GM21619 (cell line): ENCODE data around the gene RASSF1.
"Not testable (repeated sequence)": the region's sequence is repeated elsewhere in the genome, so short reads cannot be mapped to it uniquely, and the experiment has no call there.

ENCODE experiments used
- ATAC-seq: cut with Tn5 transposase; IDR thresholded peaks from one replicate; pipeline ENCODE4 v1.9.1; 2021; ENCODE audit not compliant: unreplicated experiment

The RASSF1 gene

DNA sequence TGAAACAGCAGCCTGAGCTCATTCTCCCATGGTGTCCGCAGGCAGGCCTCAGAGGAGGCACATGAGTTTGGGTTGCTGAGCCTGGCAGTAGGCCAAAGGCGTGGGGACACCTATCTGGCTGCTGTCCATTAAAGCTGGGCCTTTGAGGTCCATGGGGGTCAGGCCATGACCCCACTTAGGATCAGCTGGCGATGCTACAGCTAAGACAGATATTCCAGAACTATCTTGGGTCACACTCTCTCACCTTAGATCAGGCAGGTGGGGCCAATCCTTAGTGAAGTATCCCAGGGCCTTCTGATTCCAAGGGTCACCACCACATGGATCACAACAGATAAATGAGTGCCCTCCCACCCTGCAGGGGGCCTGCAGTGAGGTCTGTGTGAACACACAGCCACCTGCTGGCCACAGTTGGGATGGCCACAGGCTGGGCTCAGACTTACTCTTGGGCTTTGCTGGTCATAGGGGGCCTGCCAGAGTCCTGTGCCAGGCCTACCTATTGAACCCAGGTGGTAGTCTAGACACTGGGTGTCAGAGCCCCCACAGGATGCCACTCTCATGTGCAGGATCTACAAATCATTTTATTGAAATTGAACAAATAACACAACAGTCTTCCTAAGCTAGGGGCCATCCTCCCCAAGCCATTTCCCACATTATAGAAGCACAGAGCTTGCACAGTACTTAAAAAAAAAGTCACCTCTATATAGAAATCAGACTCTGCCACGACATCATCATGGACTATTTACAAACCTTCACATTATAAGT is 16.1 kb downstream of the RASSF1 start:
- ATAC-seq, result no peak

DNA sequence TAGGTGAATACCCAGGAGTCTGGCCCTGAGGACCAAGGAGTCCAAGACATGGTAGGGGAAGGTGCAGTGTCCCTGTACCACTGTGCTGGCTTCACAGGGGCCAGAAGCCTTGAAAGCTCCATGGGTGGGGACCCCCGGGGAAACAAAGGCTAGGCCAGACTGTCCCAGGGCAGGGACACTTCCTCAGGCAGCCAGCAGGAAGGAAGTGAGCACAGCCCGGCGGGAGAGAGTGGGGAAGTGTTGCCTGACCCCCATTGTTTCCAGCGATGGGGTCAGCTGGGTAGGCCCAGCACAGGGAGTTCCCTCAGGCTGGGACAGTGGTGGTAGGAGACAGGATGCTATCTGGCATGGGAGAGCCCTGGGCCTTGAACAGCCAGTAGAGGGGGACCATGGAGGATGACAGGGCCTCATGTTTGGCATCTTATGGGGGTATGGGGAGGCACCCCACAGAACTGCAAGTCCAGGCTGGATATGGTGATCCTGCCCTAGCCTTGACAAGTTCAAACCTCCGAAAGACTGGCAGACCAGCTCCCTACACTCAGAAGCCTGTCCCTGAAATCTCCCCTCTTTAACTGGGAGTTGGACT is 16.9 kb downstream of the RASSF1 start:
- ATAC-seq, result no peak

DNA sequence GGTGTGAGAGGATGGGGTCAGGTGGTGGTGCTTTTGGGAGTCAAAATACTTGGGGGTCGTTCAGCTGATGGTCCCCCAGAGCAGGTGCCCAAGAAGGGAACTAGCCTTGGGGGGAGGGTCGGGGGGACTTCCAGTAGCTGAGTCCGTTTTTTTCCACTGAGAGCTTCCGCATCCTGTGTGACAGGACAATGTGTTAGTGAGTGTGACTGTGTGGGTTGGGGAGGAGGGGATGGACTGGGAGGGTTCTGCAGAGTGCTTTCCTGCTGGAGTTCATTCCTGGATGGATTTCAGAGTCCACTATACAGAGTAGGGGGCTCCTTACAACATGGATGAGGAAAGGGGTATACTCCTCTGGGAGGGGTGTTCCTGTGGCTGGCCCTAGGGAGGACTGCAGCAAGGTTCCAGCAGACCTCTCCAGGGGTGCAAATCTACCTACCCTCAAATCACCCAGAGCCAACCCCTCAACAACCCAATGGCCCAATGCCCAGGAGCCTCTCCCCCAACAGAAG is 17.5 kb downstream of the RASSF1 start:
- no peak for ATAC-seq

DNA sequence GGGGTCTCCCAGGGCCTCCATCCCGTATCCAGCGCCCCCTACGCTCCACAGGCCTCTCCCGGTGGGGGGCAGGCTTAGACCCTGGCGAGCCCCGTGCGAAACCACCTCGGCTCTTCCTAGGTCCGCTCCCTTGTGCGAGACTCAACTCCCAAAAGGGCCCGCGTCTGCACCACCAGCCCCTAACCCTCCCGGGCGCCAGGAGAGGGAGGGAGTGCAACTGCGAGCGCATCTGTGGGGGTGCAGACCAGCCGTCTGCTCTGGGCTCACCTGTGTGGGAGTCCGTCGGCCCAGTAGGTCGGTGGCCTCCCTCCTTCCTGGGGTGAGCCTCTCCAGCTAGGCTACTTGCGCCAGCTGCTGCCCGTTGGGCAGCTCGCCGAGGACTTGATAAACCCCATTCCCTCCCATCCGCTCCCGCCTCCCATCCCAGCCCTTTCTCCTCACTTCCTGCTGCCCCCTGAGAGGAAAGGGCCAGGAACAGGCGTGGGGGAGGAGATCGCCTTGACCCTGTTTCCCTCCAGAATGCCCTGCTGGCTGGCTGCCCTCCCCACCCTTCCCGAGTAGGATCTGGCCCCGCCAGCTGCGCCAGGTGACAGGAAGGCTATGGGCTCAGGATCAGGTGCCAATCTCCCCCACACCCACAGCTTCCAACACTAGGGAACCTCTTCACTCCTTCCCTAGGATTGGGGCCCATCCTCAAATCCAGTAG is 18.1 kb downstream of the RASSF1 start, which contains the start of gene HYAL2:
Gene HYAL2, minus strand, starts transcription at position 360 of the 706 bp plus-strand sequence. CDS start 2,256 bp downstream, outside the sequence.
- ATAC-seq, result no peak

DNA sequence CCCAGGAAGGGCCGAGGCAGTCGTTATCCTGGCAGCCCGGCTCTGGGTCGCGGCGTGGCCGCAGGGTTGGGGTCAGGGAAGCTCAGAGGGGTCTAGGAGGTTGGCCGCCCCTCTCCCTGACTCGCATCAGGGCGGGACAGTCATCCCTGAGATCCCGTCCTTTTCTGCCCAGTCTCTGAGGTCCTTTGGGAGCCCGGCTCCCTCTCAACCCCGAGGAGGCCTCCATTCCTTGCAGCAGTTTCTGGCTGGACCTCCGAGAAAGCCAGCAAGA is 18.6 kb downstream of the RASSF1 start:
- no peak for ATAC-seq

DNA sequence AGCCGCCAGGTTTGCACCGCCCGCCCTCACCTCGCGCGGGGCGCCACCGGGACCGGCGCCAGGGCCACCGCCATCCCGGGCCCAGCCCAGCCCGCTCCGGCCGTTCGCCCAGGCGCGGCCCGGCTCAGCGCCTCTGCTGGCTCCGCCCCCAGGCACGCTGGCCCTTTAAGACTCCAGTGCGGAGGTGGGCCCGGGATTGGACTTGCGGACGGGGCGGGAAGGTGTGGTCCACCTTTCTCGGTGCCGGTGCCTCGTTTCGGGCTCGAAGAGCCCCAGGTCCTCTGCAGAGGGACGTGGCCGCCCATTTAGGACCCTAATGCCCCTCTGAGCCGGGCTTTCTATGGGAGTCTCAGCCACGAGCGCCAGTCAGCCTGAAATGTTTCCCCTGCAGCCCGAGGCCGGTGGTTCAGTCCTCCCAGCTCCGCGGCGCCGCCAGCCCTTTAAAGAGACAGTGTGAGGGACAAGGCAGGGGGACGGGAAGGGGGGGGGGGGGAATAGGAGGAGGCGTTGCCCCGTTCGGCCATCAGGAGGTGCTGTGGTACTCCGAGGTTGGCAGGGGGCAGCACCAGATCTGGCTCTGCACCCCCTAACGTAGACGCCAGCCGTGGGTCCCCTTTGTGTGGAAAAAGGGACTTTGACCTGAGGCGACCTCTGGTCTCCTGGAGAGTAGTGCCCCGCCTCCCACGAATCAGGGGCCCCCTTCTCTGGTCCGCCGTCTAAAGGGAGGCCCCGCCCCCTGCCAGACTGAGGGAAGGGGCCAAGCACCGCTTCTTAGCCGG is 19.1 kb downstream of the RASSF1 start:
- ATAC-seq, result peak; percentile 77

DNA sequence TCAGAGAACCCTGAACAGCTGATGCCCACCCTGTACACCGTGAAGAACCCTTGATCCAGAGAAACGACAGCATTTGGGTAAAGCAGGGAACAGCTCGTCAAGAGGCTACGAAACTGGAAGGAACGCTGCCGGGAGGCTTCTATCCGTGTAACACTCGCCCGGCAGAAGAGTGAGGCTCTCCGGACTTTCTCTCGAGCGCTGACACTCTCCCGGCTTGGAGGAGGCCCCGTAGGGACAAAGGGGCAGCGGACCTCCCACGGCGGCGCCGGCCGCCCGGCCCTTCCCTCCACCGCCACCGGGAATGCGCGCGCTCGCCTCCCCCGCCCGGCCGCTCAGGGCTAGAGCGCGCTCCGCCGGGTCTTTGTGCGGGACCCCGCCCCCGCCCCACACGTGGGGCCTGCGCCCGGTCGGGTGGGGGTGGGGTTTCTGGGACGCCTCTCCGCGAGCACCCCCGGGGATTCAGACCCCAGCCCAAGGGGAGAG is 19.7 kb downstream of the RASSF1 start:
- peak; percentile 43 for ATAC-seq

DNA sequence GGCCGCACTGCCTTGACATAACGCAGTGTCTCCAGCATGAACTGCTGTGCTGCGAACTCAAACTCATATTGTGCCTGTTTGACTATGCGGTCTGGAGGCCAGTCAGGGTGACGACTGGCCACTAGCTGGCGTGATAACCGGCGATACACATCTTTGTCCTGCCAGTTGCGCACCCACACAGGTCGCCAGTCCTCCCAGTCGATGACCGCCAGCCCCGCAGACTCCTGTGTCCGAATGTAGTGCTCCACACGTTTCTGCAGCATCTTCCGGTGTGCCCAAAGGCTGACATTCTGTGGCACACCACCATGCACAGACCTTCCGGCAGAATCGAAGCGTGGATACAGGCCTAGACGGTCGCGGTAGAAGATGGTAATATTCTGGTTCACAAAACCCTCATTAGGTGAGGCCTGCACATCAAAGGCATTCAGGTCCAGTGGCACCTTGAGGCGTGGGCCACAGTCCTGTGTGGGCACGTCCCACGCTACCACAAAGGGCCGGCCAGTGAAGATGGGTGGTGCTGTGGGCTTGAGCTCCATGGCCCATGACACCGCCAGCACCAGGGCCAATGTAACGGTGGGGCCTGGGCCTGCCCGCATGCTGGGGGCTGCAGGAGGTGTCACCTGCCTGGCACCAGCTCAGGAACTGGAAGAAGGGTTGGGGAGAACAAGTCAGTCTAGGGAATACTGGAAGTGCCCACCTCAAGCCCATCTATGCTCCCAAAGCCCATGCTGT is 20.6 kb downstream of the RASSF1 start:
- no peak for ATAC-seq

DNA sequence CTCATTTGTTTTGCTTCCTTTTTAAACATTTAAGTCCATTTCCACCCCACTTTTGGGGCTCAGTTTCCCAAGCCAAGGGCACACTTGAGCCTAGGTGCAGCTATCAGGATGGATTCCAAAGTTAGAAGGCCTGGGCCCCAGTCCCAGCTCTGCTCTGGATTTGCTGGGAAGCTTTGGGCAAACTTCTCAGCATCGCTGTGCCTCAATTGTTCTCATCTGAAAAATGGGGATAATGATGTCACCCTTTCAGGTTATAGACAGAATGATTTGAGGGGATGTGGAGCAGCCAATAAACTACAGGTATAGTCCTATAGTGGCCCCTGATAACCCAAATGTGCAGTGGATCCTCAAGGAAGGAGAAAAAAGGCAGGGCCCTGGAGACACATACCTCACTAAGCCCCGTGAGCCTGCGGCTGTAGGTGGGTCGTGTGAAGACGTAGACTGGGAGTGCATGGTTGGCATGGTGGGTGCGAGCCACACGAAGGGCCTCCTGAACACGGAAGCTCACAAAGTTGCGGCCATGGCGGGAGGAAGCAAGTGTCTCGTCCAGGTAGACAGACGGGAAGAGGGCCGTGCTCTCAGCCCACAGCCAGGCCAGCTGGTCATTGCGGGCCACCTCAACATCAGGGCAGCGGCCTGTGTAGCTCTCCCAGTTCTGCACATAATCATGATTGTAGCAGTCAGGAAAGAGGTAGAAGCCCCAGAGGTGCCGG is 21.3 kb downstream of the RASSF1 start:
- no peak for ATAC-seq

DNA sequence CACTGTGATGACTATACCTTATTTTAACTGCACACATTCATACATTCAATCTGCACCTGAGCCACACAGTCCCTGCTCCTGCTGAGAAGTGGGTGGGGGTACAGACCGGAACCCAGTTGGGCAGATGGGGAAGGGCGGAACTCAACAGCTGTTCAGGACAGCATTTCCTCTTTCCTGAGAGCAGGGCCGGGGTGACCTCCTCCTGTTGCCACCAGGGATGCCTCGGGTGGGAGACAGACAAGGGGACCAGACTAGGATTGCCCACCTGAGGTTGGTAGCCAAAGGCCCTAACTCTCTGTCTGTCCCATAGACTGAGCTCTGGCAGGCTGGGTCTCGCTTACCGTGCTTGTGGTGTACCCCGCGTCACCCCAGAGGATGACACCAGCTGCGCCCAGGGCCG is 22.0 kb downstream of the RASSF1 start:
- ATAC-seq, result no peak

DNA sequence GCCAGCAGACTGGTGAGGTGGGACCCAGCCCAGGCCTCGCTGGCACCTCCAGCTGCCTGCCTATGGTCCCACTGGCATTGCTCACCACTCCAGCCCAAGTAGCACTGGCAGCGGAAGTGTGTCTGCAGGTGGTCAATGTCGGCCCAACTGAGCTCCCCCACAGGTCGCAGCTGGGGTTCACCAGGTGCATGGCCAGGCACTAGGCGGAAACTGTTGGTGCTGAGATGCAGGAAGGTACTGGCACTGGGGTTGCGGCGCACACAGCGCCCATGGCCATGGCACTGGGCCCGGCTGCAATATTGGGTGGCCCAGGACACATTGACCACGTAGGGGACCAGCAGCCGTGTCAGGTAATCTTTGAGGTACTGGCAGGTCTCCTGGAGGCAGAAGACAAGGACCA is 22.5 kb downstream of the RASSF1 start:
- ATAC-seq, result no peak

DNA sequence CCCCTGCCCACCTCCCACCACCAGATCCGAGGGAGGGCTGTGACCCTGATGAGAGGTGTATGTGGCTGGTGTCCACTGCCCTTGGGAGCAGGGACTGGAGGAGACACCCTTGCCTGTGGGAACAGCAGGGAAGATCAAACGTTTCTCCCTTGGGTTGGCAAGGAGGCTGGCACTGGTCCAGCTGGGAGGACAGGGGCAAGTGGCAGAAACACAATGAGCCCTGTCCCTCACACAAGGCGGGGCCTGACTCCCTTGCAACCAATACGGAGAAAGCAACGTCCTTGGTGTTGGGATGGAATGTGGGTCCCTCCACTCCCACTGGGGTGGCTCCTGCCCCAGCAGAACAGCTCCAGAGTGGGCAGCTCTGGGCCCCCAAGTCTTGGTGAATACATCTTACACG is 23.3 kb downstream of the RASSF1 start:
- ATAC-seq, result no peak

DNA sequence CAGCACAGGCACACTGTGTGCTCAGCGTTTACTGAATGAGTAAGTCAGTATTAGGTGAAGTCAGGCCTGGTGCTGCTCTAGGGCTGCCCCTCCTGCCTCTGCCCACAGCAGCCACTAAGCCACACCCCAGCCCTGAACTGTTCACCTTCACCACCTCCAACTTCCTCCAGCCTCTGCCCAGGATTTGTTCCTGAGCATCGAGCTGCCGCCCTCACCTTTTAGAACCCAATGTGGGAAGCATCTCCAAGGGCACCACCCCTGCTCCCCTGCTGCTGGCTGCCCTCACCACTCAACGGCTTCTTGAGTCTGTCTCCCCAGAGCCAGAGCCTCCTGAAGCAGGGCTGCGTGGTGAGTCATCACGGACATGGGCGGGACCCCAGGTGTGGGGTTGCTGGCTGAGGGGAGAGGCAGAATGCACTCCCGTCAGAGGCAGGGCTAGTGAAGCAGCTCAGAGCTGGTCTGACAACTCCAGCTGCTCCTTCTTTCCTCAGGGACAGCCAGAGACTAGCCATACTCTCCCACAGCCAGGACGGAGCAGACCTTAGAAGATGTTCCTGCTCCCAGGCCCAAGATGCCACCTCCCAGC is 23.9 kb downstream of the RASSF1 start:
- no peak for ATAC-seq

DNA sequence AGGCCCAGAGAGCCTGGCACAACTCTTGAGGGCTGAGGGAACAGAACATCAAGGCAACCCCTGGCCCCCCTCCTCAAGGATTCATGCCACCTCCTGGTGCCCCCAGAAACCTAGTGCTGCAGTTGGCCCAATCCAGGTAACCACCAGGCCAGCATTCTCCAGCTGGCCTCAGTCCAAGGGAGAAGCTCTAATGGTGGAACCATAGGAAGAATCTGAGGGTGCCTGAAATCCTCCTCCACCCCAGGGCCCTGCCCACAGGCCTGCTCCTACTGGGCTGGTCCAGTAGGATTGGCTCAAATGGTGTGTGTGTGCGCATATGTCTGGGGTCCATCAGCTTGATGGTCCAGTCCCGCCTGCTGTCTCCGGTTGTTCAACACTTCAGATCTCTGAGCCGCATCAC is 25.8 kb downstream of the RASSF1 start:
- no peak for ATAC-seq

DNA sequence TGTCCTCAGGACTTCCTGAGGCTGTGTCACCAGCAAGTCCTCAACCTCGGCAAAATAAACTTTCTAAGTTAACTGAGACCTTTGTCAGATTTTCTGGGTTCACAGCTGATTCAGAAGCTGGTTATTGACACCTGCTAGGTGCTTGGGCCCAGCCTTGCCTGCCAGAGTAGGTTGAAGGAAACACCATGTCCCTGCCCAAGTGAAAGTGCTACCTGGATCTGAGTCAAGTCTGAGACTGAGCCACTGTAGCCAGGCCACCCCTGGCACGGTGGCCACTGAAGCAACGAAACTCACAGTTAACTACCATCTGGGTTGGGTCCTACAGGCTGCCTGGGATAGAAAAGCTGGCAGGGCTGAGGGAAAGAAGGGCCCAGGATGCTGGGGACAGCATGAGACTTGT is 26.3 kb downstream of the RASSF1 start:
- ATAC-seq, result no peak

DNA sequence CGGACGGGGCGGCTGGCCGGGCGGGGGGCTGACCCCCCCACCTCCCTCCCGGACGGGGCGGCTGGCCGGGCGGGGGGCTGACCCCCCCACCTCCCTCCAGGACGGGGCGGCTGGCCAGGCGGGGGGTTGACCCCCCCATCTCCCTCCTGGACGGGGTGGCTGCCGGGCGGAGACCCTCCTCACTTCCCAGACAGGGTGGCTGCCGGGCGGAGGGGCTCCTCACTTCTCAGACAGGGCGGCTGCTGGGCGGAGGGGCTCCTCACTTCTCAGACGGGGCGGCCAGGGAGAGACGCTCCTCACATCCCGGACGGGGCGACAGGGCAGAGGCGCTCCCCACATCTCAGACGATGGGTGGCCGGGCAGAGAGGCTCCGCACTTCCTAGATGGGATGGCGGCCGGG is 28.6 kb downstream of the RASSF1 start:
- ATAC-seq, result not testable (repeated sequence)

DNA sequence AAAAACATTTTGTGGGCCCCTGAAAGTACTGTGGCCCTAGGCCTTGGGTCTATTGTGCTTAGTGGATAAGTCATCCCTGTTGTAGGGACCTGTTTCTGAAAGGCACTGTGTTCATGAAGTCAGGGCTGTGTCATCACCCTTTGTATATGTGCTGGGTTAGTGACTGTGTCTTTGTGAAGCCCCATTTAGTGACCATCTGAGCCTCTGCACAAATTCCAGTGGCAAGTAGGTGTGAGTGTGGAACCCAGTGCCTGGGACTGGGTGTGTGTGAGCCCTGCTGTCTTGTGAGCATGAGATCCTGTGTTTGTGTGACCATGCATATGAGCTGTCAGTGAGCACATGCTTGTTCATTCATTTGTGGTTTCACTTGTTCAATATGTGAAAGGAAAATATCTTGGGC is 36.0 kb downstream of the RASSF1 start:
- ATAC-seq, result no peak

DNA sequence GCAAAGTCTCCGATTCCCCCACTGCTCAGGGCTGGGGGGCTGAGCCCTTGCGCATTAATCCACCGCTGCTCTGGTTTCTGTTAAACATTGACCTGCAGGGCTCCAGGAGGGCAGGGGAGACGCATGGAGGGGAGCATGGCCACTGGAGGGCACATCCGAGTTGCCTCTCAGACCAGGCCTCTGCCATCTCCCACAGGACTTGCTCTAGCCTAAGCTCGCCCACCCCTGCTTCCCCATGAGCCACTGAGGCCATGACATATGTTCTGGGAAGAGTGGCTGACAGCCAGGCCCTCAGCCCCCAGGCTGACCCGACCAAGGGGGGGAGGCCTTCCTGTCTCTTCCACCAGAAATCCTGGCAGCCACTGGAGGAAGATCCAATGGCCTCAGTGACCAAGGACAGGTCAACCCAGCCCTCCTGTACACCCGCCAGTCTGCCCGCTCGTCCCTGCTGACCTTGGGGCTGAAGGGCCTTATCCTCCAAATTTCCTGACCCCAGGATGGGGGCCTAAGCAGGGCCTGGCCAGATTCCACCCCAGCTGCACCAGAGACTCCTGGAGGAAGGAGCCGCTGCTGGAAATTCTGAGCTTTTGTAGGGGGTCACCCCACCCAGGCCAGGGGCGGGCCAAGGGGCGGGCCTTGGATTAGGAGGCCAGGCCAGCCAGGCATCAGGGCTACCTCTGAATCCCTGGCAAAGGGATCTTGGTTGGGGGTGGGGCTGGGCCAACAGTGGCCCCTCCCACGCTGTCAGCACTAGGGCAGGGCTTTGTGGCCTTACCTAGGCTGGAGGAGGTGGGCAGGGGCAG is 37.4 kb downstream of the RASSF1 start, which contains the start of gene HYAL1:
Gene HYAL1, minus strand, starts transcription at position 562 of the 803 bp plus-strand sequence. CDS start 618 bp downstream, outside the sequence.
- no peak for ATAC-seq
